ENCODE measurements around the gene PDE4D. TPM values are rescaled to one million over a fixed set of nuclear protein-coding genes. Genes with fewer than 3 reads are reported as not detected.

PDE4D gene
- total and polyA plus RNA-seq, 10 of the 15 experiments (the other 5 are each of a cell fraction or from before 2014, with no cell fraction given) = 0.87 to 4.1 (median 2.2) TPM

DNA sequence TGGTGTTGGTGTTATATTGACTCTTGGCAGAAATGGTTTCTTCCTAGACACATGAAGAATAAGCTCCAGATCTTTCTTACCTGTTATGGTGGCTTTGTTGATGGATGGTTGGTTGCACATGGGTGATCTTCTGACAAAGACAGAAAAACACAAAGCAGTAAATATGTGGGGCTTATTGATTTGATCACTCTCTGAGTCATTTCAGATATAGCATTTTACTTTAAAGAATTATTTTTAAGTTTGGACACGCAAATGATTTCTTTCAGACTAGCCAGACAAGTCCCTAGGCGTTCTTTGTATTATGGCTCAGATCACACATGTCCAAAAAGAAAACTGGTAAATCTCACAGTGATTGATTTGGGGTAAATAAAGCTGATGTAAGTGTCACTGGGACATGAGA is 713.0 kb downstream of the PDE4D start (continued):
- TF ChIP-seq, protein P1, sequence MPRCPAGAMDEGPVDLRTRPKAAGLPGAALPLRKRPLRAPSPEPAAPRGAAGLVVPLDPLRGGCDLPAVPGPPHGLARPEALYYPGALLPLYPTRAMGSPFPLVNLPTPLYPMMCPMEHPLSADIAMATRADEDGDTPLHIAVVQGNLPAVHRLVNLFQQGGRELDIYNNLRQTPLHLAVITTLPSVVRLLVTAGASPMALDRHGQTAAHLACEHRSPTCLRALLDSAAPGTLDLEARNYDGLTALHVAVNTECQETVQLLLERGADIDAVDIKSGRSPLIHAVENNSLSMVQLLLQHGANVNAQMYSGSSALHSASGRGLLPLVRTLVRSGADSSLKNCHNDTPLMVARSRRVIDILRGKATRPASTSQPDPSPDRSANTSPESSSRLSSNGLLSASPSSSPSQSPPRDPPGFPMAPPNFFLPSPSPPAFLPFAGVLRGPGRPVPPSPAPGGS (IDR thresholded peaks at IDR 0.05; ENCODE audit: borderline replicate concordance, insufficient read depth, low read depth, low read length, poor library complexity, severe bottlenecking) = peak; percentile 79
- TF ChIP-seq KDM1A (IDR thresholded peaks at IDR 0.05; ENCODE audit: borderline replicate concordance) (no peak), CREM (IDR thresholded peaks at IDR 0.05; ENCODE audit: low read depth) (peak; percentile 81), FOS (IDR thresholded peaks at IDR 0.05; ENCODE audit: borderline replicate concordance, extremely low read depth, insufficient read length) (no peak), EP300 (IDR thresholded peaks at IDR 0.05; ENCODE audit: borderline replicate concordance in 1 of 2, control insufficient read depth in 1 of 2, low read depth in 2 of 2, low read length in 2 of 2) (peak; percentile 85 to 93; a peak in 3 of 4 replicates), CBX3 (IDR thresholded peaks at IDR 0.05; ENCODE audit: borderline replicate concordance, low read depth) (no peak), MEF2B (IDR thresholded peaks at IDR 0.05; ENCODE audit: partially characterized antibody, poor library complexity, severe bottlenecking) (peak; percentile 74), HDAC2 (IDR thresholded peaks at IDR 0.05) (no peak), IRF4 (IDR thresholded peaks at IDR 0.05; ENCODE audit: low read depth, low read length) (peak; percentile 76; the same call in 1 of the 2 replicates), PML (IDR thresholded peaks at IDR 0.05; ENCODE audit: low read length) (peak; percentile 79; the same call in 1 of the 2 replicates), NR2F1 (conservative IDR thresholded peaks at IDR 0.05) (peak; percentile 80), TCF7 (IDR thresholded peaks at IDR 0.05; ENCODE audit: borderline replicate concordance) (peak; percentile 85), KAT2A (conservative IDR thresholded peaks at IDR 0.05; ENCODE audit: control insufficient read depth, low read depth, low read length) (no peak), JUNB (IDR thresholded peaks at IDR 0.05) (peak; percentile 98), IKZF1 (conservative IDR thresholded peaks at IDR 0.05) (peak; percentile 43; the same call in 1 of the 2 replicates), FOXK2 (IDR thresholded peaks at IDR 0.05) (no peak), ZBED1 (IDR thresholded peaks at IDR 0.05; ENCODE audit: borderline replicate concordance) (peak; percentile 87), ZNF217 (IDR thresholded peaks at IDR 0.05) (peak; percentile 98), ASH2L (IDR thresholded peaks at IDR 0.05; ENCODE audit: borderline replicate concordance, low read depth) (no peak), PAX8 (IDR thresholded peaks at IDR 0.05) (0 out of 2 replicates have a peak, but pooled peaks have one; percentile 37), TBL1XR1 (IDR thresholded peaks at IDR 0.05; ENCODE audit: low read depth, low read length) (peak; percentile 76), PAX5 (IDR thresholded peaks at IDR 0.05; ENCODE audit: borderline replicate concordance, low read depth, low read length) (peak; percentile 96), FOXM1 (IDR thresholded peaks at IDR 0.05; ENCODE audit: low read depth, low read length) (peak; percentile 98), JUND (IDR thresholded peaks at IDR 0.05; ENCODE audit: low read depth, low read length) (peak; percentile 54; the same call in 1 of the 2 replicates)
- TF ChIP-seq, protein P2, sequence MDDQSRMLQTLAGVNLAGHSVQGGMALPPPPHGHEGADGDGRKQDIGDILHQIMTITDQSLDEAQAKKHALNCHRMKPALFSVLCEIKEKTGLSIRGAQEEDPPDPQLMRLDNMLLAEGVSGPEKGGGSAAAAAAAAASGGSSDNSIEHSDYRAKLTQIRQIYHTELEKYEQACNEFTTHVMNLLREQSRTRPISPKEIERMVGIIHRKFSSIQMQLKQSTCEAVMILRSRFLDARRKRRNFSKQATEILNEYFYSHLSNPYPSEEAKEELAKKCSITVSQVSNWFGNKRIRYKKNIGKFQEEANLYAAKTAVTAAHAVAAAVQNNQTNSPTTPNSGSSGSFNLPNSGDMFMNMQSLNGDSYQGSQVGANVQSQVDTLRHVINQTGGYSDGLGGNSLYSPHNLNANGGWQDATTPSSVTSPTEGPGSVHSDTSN (IDR thresholded peaks at IDR 0.05; ENCODE audit: insufficient replicate concordance, low read depth, low read length) = no peak
- TF ChIP-seq, protein P3, sequence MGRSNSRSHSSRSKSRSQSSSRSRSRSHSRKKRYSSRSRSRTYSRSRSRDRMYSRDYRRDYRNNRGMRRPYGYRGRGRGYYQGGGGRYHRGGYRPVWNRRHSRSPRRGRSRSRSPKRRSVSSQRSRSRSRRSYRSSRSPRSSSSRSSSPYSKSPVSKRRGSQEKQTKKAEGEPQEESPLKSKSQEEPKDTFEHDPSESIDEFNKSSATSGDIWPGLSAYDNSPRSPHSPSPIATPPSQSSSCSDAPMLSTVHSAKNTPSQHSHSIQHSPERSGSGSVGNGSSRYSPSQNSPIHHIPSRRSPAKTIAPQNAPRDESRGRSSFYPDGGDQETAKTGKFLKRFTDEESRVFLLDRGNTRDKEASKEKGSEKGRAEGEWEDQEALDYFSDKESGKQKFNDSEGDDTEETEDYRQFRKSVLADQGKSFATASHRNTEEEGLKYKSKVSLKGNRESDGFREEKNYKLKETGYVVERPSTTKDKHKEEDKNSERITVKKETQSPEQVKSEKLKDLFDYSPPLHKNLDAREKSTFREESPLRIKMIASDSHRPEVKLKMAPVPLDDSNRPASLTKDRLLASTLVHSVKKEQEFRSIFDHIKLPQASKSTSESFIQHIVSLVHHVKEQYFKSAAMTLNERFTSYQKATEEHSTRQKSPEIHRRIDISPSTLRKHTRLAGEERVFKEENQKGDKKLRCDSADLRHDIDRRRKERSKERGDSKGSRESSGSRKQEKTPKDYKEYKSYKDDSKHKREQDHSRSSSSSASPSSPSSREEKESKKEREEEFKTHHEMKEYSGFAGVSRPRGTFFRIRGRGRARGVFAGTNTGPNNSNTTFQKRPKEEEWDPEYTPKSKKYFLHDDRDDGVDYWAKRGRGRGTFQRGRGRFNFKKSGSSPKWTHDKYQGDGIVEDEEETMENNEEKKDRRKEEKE (IDR thresholded peaks at IDR 0.05) = no peak

All from GM12878 (cell line).